OCI-LY3 (cell line): ENCODE results near the gene KBTBD7.
"Not testable (repeated sequence)": the region's sequence is repeated elsewhere in the genome, so short reads cannot be mapped to it uniquely, and the experiment has no call there.

Experiments
- H2AFZ ChIP-seq: fragments of 200-600, 300-600 bp; shearing (Covaris generic); 2 replicates; pipeline ENCODE4 v1.6.0; 2014; ENCODE audit warnings: antibody characterized with exemption, low read depth, low read length
- H3K27ac ChIP-seq: fragments of 200-600, 300-600 bp; sonication (generic); 2 replicates; pipeline ENCODE4 v1.5.1; 2014; ENCODE audit warnings: mild to moderate bottlenecking, low read length, moderate library complexity, mixed read lengths
- H3K27me3 ChIP-seq: fragments of 200-600, 300-600 bp; sonication (generic); 2 replicates; pipeline ENCODE4 v1.6.1; 2014; ENCODE audit warnings: low read depth, low read length, mixed read lengths
- H3K36me3 ChIP-seq: fragments of 200-600, 300-600 bp; sonication (generic); replicated peaks from 2 replicates; pipeline ENCODE3; 2014; ENCODE audit warnings: low read depth, low read length, mixed read lengths
- H3K4me1 ChIP-seq: fragments of 300-600, 200-600 bp; sonication (generic); 2 replicates; pipeline ENCODE4 v1.6.1; 2014; ENCODE audit warnings: low read length, mixed read lengths
- H3K4me2 ChIP-seq: fragments of 200-600, 300-600 bp; sonication (generic); 2 replicates; pipeline ENCODE4 v1.6.1; 2014; ENCODE audit warnings: low read length, mixed read lengths
- H3K4me3 ChIP-seq: fragments of 300-600, 200-600 bp; sonication (generic); 2 replicates; pipeline ENCODE4 v1.5.1; 2014; ENCODE audit warnings: antibody characterized with exemption, mild to moderate bottlenecking, low read length, moderate library complexity
- H3K79me2 ChIP-seq: fragments of 300-600, 200-600 bp; shearing (Covaris generic); 2 replicates; pipeline ENCODE4 v1.6.1; 2014; ENCODE audit warnings: mild to moderate bottlenecking, low read length, mixed read lengths
- H3K9ac ChIP-seq: fragments of 300-600, 200-600 bp; shearing (Covaris generic); 2 replicates; pipeline ENCODE4 v1.6.0; 2014; ENCODE audit warnings: mild to moderate bottlenecking, low read length, moderate library complexity
- H3K9me3 ChIP-seq: fragments of 200-600, 300-600 bp; shearing (Covaris generic); 2 replicates; pipeline ENCODE4 v1.6.1; 2014; ENCODE audit warnings: low read length, mixed read lengths; ENCODE audit not compliant: insufficient read depth
- H4K20me1 ChIP-seq: fragments of 200-600, 300-600 bp; sonication (generic); 2 replicates; pipeline ENCODE4 v1.6.1; 2016; ENCODE audit warnings: low read length, mixed read lengths; ENCODE audit not compliant: insufficient read depth
- CTCF ChIP-seq: fragments of 200-600, 300-600 bp; sonication (generic); IDR thresholded peaks from 2 replicates; pipeline ENCODE4 v1.5.1; 2014; ENCODE audit warnings: antibody characterized with exemption, low read length, low read depth
- EZH2phosphoT487 ChIP-seq: fragments of 200-600 bp; shearing (Covaris generic); IDR thresholded peaks from 2 replicates; pipeline ENCODE4 v1.6.1; 2018; ENCODE audit warnings: antibody characterized with exemption, mixed run types, low read depth

KBTBD7 gene

GRCh38 chr13:41177616-41178015 lies 16.8 kb downstream of the KBTBD7 start:
- Histone ChIP-seq H3K27me3 (no peaks in the 10 kb centered on the region), H2AFZ (no peak overlapping the region), H3K27ac (no peak overlapping the region), H3K36me3 (no peaks in the 10 kb centered on the region), H3K4me2 (no peak overlapping the region), H3K4me3 (no peak overlapping the region), H3K9me3 (no peaks in the 10 kb centered on the region), H3K79me2 (no peaks in the 10 kb centered on the region), H3K9ac (no peak overlapping the region), H4K20me1 (no peaks in the 10 kb centered on the region), H3K4me1 (0 out of 2 replicates have a peak, but pooled peaks cover 4% of the 10 kb centered on the region)
- TF ChIP-seq CTCF = no peak
- TF ChIP-seq EZH2phosphoT487 = no peak

GRCh38 chr13:41175576-41175975 lies 18.8 kb downstream of the KBTBD7 start:
- H3K4me1 ChIP-seq, H3K9ac ChIP-seq, H3K4me3 ChIP-seq, H3K9me3 ChIP-seq, H2AFZ ChIP-seq, H3K27ac ChIP-seq, H3K4me2 ChIP-seq, H3K36me3 ChIP-seq, H3K27me3 ChIP-seq, H3K79me2 ChIP-seq, H4K20me1 ChIP-seq: not testable (repeated sequence)

GRCh38 chr13:41162151-41162550 lies 32.2 kb downstream of the KBTBD7 start:
- no peak overlapping the region for H2AFZ ChIP-seq
- H3K79me2 ChIP-seq = no peaks in the 10 kb centered on the region
- TF ChIP-seq EZH2phosphoT487 (no peak), CTCF (no peak)
- no peaks in the 10 kb centered on the region for H3K4me1 ChIP-seq
- H3K4me2 ChIP-seq = no peak overlapping the region
- no peak overlapping the region for H3K4me3 ChIP-seq
- H3K27ac ChIP-seq = no peak overlapping the region
- H3K9ac ChIP-seq = no peak overlapping the region
- no peaks in the 10 kb centered on the region for H3K9me3 ChIP-seq
- no peaks in the 10 kb centered on the region for H3K27me3 ChIP-seq
- no peaks in the 10 kb centered on the region for H4K20me1 ChIP-seq
- H3K36me3 ChIP-seq = no peaks in the 10 kb centered on the region

- Histone ChIP-seq H3K27me3 (no peaks in the 10 kb centered on the region), H3K9me3 (no peaks in the 10 kb centered on the region), H2AFZ (no peak overlapping the region), H3K27ac (no peak overlapping the region), H3K4me2 (no peak overlapping the region), H3K9ac (no peak overlapping the region), H4K20me1 (no peaks in the 10 kb centered on the region), H3K79me2 (no peaks in the 10 kb centered on the region), H3K4me3 (no peak overlapping the region), H3K4me1 (no peaks in the 10 kb centered on the region), H3K36me3 (no peaks in the 10 kb centered on the region)
- TF ChIP-seq EZH2phosphoT487 = no peak
- no peak for TF ChIP-seq CTCF
Observed at GRCh38 chr13:41159174-41159573, 35.2 kb downstream of the KBTBD7 start.
